ENCODE results near the gene RTN1. TPM values are rescaled to one million over a fixed set of nuclear protein-coding genes. Genes with fewer than 3 reads are reported as not detected.
"Not testable (repeated sequence)": the region's sequence is repeated elsewhere in the genome, so short reads cannot be mapped to it uniquely, and the experiment has no call there.

The RTN1 gene
- polyA plus RNA-seq, 1 donor: 1.5 TPM

DNA sequence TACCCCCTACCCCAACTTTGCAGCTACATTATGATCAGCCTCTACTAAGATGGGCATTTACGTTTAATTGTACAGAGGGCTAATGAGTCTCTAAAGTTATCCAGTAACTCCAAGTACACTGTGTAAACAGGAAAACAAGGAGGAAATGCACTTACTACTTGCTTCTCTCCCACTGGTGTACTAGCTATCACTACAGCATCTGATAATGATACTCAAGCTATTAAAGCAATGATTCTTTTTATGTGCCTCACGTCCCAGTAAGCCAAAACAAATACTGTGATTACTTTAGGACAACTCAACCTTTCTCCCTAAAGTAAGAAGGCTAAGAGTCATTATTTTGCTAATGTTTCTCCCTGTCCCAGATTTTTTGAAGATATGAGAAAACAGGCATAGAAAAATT lies 165.3 kb downstream of the RTN1 start:
- DNase-seq (ENCODE audit: low read depth): no peak

DNA sequence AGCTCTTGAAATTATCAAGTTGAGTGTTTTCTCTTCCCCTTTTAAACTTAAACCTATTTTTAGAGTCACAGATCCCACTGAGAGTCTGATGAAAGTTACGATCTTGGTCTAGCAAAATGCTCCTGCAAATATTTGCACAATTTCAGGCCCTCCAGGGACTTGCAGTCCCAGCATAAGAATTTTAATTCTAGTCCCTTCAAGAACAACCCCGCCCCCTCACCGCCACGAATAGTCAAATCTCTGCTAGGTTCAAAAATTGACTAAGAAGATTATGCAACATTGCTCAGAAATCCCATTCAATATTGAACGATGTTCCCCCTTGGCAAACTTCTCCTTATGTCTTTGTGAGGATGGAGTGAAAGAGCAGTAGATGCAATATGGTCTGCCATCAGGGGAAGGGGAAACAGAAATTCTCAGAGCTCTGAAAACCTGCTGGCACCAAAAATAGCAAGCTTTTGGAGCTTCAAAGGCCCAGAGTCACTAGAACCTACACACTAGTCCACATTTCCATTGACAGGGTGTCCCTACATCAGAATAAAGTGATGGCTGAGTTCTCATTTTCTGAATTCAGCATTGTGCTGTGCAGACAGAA lies 166.4 kb downstream of the RTN1 start:
- DNase-seq (ENCODE audit: low read depth): no peak

DNA sequence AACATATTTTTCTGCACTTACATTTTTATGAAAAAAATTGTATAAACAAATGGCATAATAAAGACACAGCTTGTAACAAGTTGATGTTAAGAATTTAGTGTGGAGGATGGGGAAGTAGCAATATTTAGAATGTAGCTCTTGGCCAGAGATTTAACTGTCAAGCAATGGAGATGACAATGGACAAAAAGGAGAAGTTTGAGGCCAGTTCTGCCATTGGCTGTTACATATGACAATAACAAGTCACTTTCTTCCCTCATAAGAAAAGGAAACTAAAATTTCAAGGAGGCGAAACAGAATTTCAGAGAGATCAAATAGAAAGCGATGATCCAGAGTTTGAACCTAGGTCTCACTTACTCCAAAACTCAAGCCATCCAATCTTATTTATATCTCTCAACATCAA lies 171.1 kb downstream of the RTN1 start:
- DNase-seq (ENCODE audit: low read depth): peak; percentile 5

GRCh38 chr14:59698793-59699192 lies 171.8 kb downstream of the RTN1 start:
- DNase-seq (ENCODE audit: low read depth): no peak

DNA sequence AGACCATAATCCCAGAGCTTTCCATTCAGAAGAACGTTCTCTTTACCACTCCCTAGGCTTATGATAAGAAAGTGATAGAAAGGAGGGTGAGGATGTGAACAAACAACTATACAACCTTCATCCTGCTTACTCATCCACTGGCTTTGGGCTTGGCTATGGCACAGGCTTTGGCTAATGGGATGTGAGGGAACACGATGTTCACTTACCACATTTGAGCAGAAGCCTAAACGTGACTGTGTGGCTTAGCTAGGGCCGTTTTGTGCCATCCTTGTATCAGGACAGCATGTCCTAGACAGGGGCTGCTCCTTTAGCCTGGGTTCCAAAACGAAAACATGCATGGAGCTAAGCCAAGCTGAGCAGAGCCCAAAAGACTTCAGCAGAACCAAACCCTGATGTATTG lies 175.4 kb downstream of the RTN1 start:
- no peak for DNase-seq (ENCODE audit: low read depth)

GRCh38 chr14:59691266-59691665 lies 179.3 kb downstream of the RTN1 start:
- DNase-seq (ENCODE audit: low read depth): no peak

DNA sequence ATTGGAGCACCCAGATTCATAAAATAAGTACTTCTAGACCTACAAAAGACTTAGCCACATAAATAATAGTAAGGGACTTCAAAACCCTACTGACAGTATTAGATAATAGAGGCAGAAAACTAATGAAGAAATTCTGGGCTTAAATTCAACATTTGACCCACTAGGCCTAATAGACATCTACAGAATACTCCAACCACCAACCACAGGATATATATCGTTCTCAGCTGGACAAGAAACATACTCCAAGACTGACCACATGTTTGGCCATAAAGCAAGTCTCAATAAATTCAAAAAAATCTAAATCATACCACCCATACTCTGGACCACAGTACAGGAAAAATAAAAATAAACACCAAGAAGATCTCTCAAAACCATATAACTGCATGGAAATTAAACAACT lies 180.2 kb downstream of the RTN1 start:
- no peak for DNase-seq (ENCODE audit: low read depth)

- DNase-seq (ENCODE audit: low read depth): no peak
Observed at GRCh38 chr14:59688224-59689170, 182.1 kb downstream of the RTN1 start.

- DNase-seq (ENCODE audit: low read depth): no peak
Observed at GRCh38 chr14:59687663-59688062, 182.9 kb downstream of the RTN1 start.

- DNase-seq (ENCODE audit: low read depth): no peak
Observed at GRCh38 chr14:59679872-59680271, 190.7 kb downstream of the RTN1 start.

DNA sequence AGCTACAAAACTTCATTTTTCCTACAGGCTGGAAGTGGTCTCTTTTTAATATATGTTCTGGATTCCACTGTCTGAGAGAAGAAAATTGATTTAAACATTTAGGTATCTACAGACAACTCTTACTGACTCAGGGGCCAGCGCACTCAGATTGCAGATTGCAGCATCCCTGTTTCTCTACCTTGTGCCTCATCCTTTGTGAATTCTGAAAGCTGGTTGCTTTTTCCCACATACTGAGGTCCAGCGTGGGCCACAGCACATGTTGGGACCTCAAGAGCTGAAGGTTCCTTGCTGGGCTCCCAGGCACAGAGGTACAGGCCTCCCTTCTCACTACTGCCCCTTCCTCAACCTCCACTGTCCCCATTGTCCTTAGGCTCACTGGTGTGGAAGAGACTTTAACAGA lies 192.2 kb downstream of the RTN1 start:
- DNase-seq (ENCODE audit: low read depth): no peak

GRCh38 chr14:59677771-59678231 lies 192.8 kb downstream of the RTN1 start:
- DNase-seq (ENCODE audit: low read depth): no peak

DNA sequence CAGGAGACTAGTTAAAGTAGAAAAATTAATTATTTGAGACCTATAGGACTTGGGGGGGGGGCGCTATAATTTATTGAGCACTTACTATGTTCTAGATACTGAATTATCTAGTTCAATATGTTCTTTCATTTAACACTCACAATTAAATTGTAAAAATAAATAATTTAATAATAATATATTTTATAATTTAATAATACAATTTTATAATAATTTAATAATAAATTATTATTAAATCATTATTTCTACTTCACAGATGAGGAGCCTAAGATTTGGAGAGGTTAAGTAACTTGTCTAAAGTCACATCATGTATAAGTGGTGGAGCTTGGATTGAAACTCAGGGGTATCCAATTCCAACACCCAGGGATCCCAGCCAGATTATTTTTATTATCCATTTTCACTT lies 195.2 kb downstream of the RTN1 start:
- no peak for DNase-seq (ENCODE audit: low read depth)

DNA sequence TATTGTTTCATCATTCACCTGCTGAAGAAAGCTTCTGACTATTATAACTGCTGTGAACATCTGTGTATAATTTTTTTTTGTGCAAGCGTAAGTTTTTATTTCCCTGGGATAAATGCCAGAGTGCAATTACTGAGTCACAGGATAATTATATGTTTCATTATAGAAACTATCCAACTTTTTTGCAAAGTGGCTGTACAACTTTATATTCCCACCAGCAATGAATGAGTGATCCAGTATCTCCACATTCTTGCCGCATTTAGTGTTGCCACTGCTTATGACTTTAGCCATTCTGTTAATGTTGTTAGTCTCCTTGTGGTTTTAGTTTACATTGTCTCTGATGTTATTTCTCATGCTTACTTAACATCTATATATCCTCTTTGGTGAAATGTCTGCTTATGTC lies 205.8 kb downstream of the RTN1 start:
- DNase-seq (ENCODE audit: low read depth): no peak

- DNase-seq (ENCODE audit: low read depth): no peak
Observed at GRCh38 chr14:59657769-59658168, 212.8 kb downstream of the RTN1 start.

- DNase-seq (ENCODE audit: low read depth): no peak
Observed at GRCh38 chr14:59656473-59656872, 214.1 kb downstream of the RTN1 start.

GRCh38 chr14:59654131-59654530 lies 216.4 kb downstream of the RTN1 start:
- not testable (repeated sequence) for DNase-seq (ENCODE audit: low read depth)

DNA sequence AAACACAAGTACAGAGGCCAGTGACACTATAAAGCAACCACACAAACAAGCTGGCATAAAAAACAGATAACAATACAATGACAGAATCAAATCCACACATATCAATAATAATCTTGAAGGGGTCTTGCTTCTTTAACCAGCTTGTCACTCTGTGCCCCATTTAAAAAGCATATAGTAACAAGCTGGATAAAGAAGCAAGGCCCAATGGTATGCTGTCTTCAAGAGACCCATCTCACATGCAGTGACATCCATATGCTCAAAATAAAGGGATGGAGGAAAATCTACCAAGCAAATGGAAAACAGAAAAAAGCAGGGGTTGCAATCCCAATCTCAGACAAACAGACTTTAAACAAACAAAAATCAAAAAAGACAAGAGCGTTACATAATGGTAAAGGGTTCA lies 223.7 kb downstream of the RTN1 start:
- not testable (repeated sequence) for DNase-seq (ENCODE audit: low read depth)

DNA sequence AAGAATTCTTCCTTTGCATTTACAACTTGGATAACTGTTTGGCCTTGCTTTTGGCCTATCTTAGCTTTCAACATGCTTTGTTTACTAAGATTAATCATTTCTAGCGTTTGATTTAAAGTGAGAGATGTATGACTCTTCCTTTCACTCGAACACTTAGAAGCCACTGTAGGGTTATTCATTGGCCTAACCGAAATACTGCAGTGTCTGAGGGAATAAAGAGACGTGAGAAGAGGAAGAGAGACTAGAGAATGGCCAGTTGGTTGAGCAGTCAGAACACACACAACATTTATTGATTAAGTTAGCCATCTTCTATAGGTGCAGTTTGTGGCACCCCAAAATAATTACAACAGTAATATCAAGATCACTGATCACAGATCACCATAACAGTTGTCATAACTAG lies 231.7 kb downstream of the RTN1 start:
- no peak for DNase-seq (ENCODE audit: low read depth)

GRCh38 chr14:59634617-59635016 lies 236.0 kb downstream of the RTN1 start:
- DNase-seq (ENCODE audit: low read depth): no peak

- DNase-seq (ENCODE audit: low read depth): no peak
Observed at GRCh38 chr14:59633486-59633885, 237.1 kb downstream of the RTN1 start.

DNA sequence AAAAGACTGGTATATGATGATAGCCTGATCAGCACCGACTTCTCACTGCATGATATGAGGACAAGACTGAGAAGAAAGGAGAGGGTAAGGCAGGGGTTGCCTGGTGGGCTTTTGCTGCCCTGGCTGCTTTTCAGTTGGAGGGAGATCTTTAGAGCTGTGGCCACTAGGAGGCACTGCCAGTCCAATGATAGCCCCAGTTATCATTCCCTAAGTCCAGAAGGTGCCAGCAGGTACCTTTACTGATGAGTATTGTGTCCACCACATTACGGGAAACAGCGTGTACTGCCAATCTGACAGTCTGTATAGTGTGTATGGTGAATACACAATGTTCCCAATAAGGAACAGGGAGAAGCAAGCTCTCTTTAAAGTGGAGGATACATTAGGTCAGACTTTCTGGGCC lies 238.2 kb downstream of the RTN1 start:
- no peak for DNase-seq (ENCODE audit: low read depth)

GRCh38 chr14:59631237-59631636 lies 239.3 kb downstream of the RTN1 start:
- no peak for DNase-seq (ENCODE audit: low read depth)

Data from forelimb muscle (tissue), 1 donor.